HG02610 (cell line): ENCODE measurements around the gene PLS1.
A peak's percentile ranks its signal among the peaks of the same experiment; 100 is the strongest.
"Not testable (repeated sequence)": the region's sequence is repeated elsewhere in the genome, so short reads cannot be mapped to it uniquely, and the experiment has no call there.

Experiments
- ATAC-seq: cut with Tn5 transposase; IDR thresholded peaks from one replicate; pipeline ENCODE4 v1.9.1; 2021; ENCODE audit warnings: mild to moderate bottlenecking, moderate library complexity; ENCODE audit not compliant: unreplicated experiment

PLS1 gene

DNA sequence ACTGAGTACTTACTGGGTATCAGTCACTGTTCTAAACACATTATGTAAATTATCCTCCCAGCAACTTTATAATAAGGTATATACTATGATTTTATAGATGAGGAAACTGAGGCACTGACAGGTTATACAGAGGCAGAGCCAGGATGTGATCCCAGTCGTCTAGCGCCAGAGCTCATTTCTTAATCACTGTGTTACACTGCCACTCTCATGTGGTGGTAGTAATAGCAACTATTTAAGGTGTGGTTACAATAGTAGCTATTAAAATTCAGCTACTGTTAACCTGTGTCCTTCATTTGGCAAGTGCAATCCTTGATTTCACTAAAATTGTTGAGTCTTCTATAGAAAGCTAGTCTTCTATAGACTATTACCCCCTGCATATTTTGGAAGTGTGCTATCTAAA, 84.5 kb downstream of the PLS1 start:
- ATAC-seq = no peak

DNA sequence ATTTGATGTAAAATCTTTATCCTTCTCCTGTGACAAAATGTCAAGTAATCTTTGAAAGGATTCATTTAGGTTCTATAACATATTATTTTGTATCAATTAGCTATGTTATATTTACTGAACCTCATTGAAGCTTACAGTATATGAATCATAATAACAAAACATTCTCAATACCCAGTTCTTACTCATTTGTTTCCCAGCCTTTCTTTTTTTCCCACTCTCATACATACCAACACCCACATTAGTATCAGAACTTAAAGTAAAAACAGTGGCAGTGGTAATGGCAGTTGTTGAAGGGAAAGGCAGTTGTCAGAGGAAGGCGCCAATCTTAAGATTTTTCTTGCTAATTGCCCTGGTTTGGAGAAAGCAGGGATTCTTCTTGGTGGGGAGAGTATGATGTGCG, 94.4 kb downstream of the PLS1 start:
- no peak for ATAC-seq

DNA sequence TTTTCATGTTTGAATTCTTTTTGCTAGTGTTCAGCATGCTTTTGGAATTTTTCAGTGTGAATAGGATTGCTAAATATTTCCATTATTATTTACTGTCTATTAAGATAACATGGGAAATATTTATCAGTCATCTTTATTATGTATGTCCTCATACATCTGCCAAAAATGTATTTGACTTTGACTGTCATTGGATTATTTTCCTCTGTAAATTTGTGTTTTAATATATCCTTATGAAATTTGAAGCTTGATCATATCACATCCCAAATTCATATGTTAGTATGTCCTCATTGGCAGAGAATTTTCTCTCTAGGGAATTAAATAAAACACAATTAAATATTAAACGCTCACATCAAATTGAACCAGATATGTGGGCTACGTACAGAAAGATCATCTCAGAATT, 95.3 kb downstream of the PLS1 start:
- no peak for ATAC-seq

DNA sequence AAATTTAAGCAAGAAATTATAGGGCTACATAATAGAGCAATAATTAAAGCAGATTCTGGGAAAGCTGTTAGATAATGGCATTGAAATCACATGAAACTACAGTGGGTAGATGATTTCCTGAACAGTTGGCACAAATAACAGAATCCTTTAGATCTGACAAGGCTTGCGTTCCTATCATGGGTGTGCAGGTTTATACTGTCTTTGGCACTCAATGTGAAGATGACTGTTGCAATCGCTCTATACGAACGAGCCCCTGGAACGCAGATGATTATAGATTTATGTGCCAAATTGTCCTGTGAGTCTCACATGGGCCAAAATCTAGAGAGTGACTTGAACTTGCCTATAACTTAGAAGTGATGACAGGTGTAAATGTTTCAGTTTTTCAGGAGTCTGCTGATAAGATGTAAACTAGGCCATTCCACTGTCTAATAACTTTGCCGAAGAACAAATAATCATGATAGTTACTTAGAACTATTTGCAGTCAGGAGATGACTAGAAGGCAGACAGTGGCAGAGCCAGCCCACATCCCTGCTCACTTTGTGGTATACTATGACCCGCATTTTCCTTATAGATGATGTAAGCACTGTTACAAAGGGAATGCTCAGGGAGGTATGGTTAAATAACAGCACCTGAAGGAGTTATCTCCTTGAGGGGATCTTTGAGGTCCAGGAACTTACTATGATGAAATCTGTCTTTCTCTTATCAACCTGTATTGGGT, 97.1 kb downstream of the PLS1 start:
- no peak for ATAC-seq

DNA sequence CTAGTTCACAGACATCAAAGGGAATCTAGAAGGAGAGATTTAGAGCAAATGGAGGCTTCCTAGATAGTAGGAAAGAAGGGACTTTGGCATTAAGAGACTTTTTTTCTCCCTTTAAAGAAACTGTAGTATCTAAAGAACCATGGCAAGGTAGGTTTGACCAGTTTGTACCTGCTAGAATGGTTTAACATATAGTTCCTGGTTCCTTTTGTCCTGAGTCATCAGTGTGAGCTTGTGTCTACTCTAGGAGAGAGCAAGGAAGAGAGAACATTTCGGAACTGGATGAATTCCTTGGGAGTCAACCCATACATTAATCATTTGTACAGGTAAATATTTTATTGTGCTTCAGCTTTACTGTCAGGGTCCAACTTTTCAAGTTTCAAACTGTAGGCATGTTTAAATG, 98.0 kb downstream of the PLS1 start:
- no peak for ATAC-seq

DNA sequence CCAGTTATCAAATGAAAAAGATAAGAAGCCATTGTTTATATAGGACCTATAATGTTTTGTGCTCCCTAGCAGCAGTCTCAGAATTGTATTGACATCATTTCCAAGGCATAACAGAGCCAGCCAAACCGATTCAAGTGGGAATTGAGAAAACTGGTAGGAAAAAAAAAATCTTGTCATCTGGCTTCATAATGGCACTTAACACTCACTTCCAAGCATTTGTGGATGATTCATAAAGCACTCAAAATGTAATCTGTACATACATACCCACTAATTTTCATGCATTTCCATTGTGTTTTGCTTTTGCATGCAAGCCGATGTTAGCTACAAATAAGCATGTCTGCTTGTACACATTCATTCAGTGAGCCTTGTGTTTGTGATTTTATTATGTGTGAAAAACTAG, 109.0 kb downstream of the PLS1 start:
- ATAC-seq = no peak

DNA sequence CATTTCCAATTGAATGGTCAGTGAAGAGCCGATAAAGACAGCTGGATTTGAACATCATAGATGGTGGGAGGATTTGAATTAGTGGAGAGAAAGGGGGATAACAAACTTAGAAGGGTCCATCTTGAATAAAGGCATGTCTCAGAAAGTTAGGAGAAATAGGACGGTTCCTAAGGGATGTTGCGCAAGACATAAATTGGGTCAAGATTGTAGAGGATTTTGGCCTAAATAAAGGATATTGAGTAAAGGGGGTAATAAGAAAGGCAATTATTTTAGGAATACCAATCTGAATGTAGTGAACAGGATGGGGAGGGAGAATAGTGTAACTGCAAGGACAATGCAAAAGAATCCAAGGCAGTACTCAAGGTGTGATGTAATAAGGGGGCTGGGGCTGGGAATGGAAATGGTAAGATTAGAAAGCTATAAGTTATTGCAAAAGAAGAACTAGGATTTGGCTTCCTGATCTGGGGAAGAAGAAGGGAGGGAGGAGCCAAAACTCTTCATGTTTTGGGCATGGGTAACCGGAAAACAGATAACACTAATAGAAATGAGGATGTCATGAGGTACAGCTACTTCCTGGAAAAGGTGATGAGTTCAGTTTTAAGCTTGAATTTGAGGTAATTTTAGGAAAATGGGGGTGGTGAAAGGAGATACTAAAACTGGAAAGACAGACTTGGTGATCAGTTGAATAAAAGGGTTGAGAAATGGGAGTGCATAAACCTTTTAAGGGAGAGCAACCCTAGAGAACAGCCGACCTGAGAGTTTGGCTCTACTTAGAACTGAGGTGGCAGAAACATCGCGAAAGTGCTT, 110.3 kb downstream of the PLS1 start:
- no peak for ATAC-seq

DNA sequence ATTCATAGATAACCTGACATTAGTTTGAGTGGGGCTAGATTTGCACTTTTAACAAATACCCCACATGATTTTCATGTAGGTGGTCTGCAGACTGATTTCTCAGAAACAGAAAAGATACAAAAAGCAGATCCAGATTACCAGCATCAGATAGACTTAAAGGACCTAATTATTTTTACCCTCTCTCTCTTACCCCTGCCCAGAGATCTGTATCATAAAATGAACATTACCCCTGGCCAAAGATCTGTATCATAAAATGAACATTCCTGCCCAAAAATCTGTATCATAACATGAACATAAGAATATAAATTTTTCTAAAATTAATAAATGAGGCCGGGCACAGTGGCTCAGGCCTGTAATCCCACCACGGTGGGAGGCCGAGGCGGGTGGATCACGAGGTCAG, 113.0 kb downstream of the PLS1 start:
- ATAC-seq = no peak

DNA sequence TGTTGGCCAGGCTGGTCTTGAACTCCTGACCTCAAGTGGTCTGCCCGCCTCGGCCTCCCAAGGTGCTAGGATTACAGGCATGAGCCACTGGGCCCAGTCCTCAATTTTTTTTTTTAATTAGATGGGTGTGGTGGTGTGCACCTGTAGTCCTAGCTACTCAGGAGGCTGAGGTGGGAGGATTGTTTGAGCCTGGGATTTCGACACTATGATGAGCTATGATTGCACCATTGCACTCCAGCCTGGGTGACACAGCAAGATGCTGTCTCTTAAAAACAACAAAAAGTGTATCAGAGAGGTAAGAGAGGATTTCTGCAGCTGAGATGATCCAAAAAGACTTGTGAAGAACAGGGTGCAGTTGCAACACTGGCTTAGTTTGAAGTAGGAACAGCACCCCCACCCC, 118.7 kb downstream of the PLS1 start:
- not testable (repeated sequence) for ATAC-seq

DNA sequence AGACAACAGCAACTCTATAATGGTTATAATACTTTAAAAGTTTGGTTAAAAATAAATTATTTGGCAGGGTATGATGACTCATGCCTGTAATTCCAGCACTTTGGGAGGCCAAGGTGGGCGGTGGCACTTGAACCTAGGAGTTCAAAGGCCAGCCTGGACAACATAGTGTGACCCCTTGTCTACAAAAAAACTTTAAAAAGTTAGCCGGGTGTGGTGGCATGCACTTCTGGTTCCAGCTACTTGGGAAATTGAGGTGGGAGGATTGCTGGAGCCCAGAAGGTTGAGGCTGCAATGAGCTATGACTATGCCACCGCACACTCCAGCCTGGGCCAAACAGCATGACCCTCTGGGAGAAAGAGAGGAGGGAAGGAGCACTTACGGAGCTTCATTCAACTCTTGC, 119.9 kb downstream of the PLS1 start:
- ATAC-seq = no peak

DNA sequence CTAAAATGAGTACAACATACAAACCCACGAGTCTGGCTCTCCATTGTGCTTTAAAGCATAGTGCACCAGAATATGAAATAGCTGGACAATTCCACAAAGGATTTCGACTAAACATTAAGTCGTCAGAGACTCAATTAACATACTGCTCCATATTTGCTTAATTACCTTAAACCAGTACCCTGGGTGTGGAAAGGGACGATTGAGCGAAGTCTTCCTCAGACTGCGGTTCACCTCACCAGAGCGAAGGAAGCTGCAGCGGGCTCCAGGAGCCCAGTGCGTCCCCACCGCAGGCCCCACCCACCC, 127.4 kb downstream of the PLS1 start:
- no peak for ATAC-seq

DNA sequence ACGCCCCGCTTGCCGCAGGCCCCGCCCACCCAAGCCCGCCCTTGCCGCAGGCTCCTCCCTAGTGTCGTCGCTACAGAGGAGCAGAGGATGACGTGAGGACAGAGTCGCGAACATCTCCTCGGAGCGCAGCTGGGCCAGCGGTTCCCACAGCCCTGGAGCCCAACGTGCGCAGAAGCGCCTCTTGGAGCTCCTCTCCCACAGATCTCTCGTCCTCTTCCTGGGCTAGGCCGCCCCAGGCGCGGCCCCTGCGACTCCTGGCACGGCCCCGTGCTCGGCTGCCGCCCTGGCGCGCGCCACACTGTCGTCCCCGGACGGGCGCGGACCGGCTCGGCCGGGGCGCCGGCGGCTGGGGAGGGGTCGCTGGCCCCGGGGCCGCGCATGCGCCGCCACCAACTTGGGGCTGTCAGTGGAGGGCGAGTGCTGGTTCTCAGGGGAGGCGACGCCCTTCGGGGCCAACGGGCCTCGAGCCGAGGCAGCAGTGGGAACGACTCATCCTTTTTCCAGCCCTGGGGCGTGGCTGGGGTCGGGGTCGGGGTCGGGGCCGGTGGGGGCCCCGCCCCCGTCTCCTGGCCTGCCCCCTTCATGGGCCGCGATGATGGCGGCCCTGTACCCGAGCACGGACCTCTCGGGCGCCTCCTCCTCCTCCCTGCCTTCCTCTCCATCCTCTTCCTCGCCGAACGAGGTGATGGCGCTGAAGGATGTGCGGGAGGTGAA, 127.9 kb downstream of the PLS1 start, which contains the start of gene TRPC1:
TRPC1 (plus strand) TSS at position 67 of the 714 bp plus-strand sequence; CDS start at position 593, 526 bp downstream.
- peak; percentile 95 for ATAC-seq

DNA sequence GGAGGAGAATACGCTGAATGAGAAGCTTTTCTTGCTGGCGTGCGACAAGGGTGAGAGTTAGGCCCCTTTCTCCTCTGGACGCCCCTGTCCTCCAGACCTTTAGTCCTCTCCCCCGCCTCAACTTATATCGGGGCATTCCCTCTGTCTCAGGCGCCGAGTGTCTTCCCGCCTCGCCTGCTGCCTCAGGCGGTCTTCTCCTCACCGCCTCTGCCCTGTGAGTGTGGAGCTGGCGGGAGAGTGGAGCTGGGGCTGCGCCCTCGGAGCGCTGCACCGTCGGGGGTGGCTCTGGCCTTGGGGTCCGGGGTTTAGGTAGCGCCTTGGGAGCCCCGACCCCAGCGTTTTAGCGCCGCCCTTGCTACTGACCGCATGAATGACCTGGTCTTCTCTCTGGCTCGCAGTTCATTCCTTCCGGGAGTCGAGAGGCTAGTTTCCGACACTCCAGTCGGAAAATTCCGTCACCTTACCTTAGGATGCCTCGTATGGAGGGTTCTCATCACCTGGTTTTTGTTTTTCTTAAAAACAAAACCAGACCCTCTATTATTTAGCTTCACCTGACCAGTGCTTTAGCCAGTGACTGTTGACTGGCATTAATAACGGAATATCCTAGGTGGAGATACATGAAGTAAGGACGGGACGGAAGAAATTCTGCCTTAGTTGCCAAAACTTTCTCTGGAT, 128.6 kb downstream of the PLS1 start:
- peak; percentile 1 for ATAC-seq

DNA sequence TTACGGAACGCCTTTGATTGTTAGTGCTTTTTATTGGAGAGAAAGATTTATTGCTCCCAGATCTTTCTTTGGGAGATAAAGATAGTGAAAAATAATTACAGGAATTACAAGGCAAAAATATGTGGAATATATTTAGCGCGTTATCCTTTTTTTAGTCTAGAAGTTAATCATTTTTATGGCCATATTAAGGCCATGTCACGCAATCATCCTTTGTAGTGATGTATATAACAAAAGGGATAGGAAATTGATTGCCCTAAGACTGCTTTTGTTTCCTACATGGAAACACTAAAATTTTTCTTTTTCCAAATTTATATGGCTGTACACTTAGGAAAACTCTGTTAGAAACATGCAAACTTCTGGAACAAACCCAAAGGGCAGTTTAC, 129.2 kb downstream of the PLS1 start:
- no peak for ATAC-seq

DNA sequence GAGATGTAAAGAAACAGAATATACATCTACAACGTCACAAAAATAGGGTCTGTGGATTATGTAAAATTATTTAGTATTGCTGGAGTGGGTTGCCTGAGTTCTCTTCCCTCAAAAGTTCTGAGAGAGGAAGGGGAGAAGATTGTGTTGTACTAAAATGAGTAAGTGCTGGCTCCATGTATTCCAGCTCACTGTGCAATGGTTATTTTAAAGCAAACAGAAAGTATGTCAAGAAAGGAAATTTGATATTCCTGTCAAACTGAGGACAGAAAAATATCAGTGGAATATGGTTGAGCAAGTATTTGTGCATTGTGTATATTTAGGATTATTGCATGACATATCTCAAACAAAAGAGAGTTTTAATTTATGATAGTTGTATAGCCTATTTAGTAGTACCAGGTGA, 129.8 kb downstream of the PLS1 start:
- ATAC-seq = no peak

DNA sequence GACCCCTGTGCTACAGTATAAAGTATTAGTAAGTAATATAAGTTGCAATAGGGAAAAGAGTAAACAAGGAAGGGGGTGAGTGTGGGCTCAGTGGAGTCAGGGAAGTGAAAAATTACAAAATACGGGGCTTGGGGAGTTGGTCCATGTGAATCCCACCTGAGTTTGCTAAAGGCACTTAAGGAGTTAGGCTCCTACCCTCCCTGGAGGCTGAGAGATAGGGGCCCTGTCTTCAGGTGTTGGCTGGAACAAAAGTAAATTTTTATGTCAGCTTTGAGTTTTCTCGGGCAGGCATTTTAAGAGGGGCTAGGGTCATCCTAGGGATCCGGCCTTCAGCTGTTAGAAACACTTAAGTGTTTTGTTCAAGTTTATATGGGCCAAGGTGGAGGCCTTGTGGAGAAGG, 135.9 kb downstream of the PLS1 start:
- ATAC-seq = no peak

DNA sequence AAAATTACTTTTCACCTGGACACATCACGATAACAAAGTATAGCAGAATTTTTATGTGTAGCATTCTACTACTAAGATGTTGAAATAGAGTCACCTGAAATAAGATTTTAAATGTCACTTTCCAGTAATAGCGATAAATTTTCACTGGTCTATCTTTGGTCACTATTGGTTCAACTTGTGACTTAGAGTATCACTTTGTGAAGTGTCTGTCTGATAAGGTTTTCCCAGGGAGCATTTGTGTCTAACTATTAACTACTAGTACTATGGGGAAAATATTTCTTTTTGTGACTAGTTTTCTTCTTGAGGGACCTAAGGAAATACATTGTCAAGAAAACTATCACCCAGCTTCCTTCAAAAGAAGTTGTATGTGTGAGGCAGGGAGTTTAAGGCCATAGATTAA, 138.6 kb downstream of the PLS1 start:
- no peak for ATAC-seq

DNA sequence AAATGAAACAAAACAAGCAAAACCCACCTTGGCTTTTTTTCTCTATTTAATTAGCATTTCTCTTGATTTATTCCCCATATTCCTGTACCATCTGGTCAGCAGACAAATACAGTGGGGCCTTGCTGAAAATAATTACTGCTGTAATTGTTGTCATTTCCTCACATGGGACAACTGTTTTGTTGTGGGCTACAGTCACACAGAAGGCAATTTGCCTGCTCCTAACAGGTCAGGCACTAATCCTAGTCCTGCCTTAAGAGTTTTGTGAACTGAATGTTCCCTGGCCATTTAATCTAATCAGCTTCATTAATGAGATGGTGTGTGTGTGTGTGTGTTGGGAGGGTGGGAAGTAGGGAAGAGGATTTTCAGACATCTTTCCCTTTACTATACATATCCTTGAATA, 139.3 kb downstream of the PLS1 start:
- ATAC-seq = no peak

DNA sequence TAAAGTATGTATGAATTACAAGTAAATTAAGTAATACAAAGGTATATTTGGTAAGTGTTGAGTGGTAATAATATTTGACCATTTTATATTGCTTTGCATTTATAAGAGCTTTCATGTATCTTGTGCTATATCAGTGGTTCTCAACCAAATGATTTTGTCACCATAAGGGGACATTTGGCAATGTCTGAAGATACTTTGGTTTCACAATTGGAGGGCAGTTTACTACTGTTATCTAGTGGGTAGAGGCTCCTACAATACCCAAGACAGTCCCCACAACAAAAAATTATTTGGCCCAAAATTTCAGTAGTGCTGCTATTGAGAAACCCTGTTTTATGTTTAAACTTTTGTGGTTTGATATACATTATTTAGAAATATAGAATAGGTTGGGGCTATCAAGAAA, 142.2 kb downstream of the PLS1 start:
- ATAC-seq = no peak

DNA sequence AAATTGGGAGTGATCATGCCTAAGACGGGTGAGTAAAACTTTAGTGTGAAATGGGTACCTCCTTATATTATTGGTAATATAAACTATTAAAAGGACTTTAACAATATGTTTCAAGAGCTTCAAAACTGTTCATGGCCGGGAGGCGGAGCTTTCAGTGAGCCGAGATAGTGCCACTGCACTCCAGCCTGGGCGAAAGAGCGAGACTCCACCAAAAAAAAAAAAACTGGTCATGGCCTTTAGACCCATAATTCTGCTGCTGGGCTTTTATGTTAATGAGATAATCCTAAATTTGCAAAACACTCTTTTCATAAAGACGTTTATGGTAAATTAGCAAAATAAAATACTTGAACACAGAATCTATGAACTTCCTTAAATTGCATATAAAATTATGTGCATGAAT, 150.5 kb downstream of the PLS1 start:
- ATAC-seq = no peak

DNA sequence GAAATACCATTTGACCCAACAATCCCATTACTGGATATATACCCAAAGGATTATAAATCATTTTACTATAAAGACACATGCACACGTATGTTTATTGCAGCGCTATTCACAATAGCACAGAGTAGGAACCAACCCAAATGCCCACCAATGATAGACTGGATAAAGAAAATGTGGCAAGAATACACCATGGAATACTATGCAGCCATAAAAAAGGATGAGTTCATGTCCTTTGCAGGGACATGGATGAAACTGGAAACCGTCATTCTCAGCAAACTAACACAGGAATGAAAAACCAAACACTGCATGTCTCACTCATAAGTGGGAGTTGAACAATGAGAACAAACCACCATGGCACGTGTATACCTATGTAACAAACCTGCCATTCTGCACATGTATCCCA, 154.3 kb downstream of the PLS1 start:
- ATAC-seq = not testable (repeated sequence)
